ENCODE measurements around the gene EIF2B4.

EIF2B4 gene

GRCh38 chr2:27370026-27370815 lies at the start of gene EIF2B4, which contains the start of gene SNX17:
TSS of gene EIF2B4 (minus strand) at chr2:27370338. CDS start at chr2:27370314, 24 bp downstream.
TSS of gene SNX17 (plus strand) at chr2:27370616. CDS start at chr2:27370744, 128 bp downstream.
- in situ Hi-C loops (cut with HindIII; ENCODE audit: low pct_ligation_motif_present, low sequenced_read_pairs): no loop called here
- TF ChIP-seq CTCF (IDR thresholded peaks at IDR 0.05; ENCODE audit: low read depth, low read length, missing control alignments): peak; percentile 70
- Histone ChIP-seq H3K4me3 (ENCODE audit: low read depth, low read length) (peak within 1 kb of the TSS; percentile 99), H3K27me3 (replicated peaks) (no peaks in the 10 kb centered on the region), H3K27ac (peak within 1 kb of the TSS; percentile 85), H3K36me3 (replicated peaks) (peaks cover 58% of the 10 kb centered on the region)
- DNase-seq: peak; percentile 100

- Histone ChIP-seq H3K4me3 (ENCODE audit: low read depth, low read length) (no peak overlapping the region), H3K27ac (no peak overlapping the region), H3K36me3 (replicated peaks) (no peaks in the 10 kb centered on the region), H3K27me3 (replicated peaks) (no peaks in the 10 kb centered on the region)
- DNase-seq: no peak
- in situ Hi-C loops (cut with HindIII; ENCODE audit: low pct_ligation_motif_present, low sequenced_read_pairs): no loop called here
- TF ChIP-seq CTCF (IDR thresholded peaks at IDR 0.05; ENCODE audit: low read depth, low read length, missing control alignments): no peak
Observed at GRCh38 chr2:27416151-27416550, 46.0 kb upstream of the EIF2B4 start.

- Histone ChIP-seq H3K36me3 (replicated peaks) (no peaks in the 10 kb centered on the region), H3K27ac (no peak overlapping the region), H3K4me3 (ENCODE audit: low read depth, low read length) (no peak overlapping the region), H3K27me3 (replicated peaks) (no peaks in the 10 kb centered on the region)
- DNase-seq: no peak
- TF ChIP-seq CTCF (IDR thresholded peaks at IDR 0.05; ENCODE audit: low read depth, low read length, missing control alignments): no peak
- in situ Hi-C loops (cut with HindIII; ENCODE audit: low pct_ligation_motif_present, low sequenced_read_pairs): no loop called here
Observed at GRCh38 chr2:27412419-27413152, 42.4 kb upstream of the EIF2B4 start.

- in situ Hi-C loops (cut with HindIII; ENCODE audit: low pct_ligation_motif_present, low sequenced_read_pairs): no loop called here
- H3K4me3 ChIP-seq (ENCODE audit: low read depth, low read length): peak within 1 kb of the TSS; percentile 87
- DNase-seq: peak; percentile 85
- H3K27ac ChIP-seq: peak within 1 kb of the TSS; percentile 31
- no peak for TF ChIP-seq CTCF (IDR thresholded peaks at IDR 0.05; ENCODE audit: low read depth, low read length, missing control alignments)
- H3K36me3 ChIP-seq (replicated peaks): peaks cover 5% of the 10 kb centered on the region
- H3K27me3 ChIP-seq (replicated peaks): no peaks in the 10 kb centered on the region
Observed at GRCh38 chr2:27409321-27410073, 39.4 kb upstream of the EIF2B4 start, which contains the start of gene PPM1G. TSS of gene PPM1G (minus strand) at chr2:27409591. CDS start at chr2:27409422, 169 bp downstream.

- no peak for DNase-seq
- peaks cover 5% of the 10 kb centered on the region for H3K36me3 ChIP-seq (replicated peaks)
- TF ChIP-seq CTCF (IDR thresholded peaks at IDR 0.05; ENCODE audit: low read depth, low read length, missing control alignments): no peak
- in situ Hi-C loops (cut with HindIII; ENCODE audit: low pct_ligation_motif_present, low sequenced_read_pairs): no loop called here
- H3K27me3 ChIP-seq (replicated peaks): no peaks in the 10 kb centered on the region
- H3K4me3 ChIP-seq (ENCODE audit: low read depth, low read length): peak overlapping the region; percentile 87
- peak overlapping the region; percentile 21 for H3K27ac ChIP-seq
Observed at GRCh38 chr2:27408601-27409320, 38.6 kb upstream of the EIF2B4 start.
